Keratinocyte (primary cell): ENCODE data around the gene CDKL5. TPM values are rescaled to one million over a fixed set of nuclear protein-coding genes. Genes with fewer than 3 reads are reported as not detected.

ENCODE experiments used
- DNase-seq: peaks from one replicate; pipeline ENCODE4 v3.0.0-alpha.2; 2011; ENCODE audit warnings: low read depth, missing footprints, low spot score
- FAIRE-seq: peaks from 2 replicates; lab custom pipeline; 2011; peaks lifted over from hg19 to GRCh38; lab: Jason Lieb, UNC
- H2AFZ ChIP-seq: 2 replicates; pipeline ENCODE4 v1.6.0; 2012; ENCODE audit warnings: low read length, control low read depth, inconsistent platforms; ENCODE audit not compliant: control insufficient read depth
- H3K27ac ChIP-seq: 2 replicates; pipeline ENCODE4 v1.5.1; 2011; ENCODE audit warnings: low read length; ENCODE audit not compliant: control insufficient read depth, insufficient read depth
- H3K27me3 ChIP-seq: 3 replicates; pipeline ENCODE4 v1.6.0; 2011; ENCODE audit warnings: low read length; ENCODE audit not compliant: control insufficient read depth, insufficient read depth; ENCODE audit errors: extremely low read depth
- H3K36me3 ChIP-seq, 2 experiments: 2 replicates in 1 of 2; 3 replicates in 1 of 2; pipeline ENCODE4 v1.5.1; 2011; ENCODE audit warnings: low read length in 2 of 2, mild to moderate bottlenecking in 1 of 2; ENCODE audit not compliant: control insufficient read depth in 2 of 2, insufficient read depth in 2 of 2; ENCODE audit errors: extremely low read depth in 1 of 2
- H3K4me1 ChIP-seq: 3 replicates; pipeline ENCODE4 v1.5.1; 2011; ENCODE audit warnings: low read length; ENCODE audit not compliant: control insufficient read depth, insufficient read depth; ENCODE audit errors: extremely low read depth
- H3K4me2 ChIP-seq: 3 replicates; pipeline ENCODE4 v1.6.0; 2011; ENCODE audit warnings: low read depth, low read length; ENCODE audit not compliant: control insufficient read depth, insufficient read depth; ENCODE audit errors: extremely low read depth
- H3K4me3 ChIP-seq, 3 experiments: fragments of 200-600 bp in 1 of 3; sonication (generic) in 1 of 3; 2 replicates in 2 of 3; 3 replicates in 1 of 3; pipeline ENCODE4 v1.5.1; 2011 to 2016; ENCODE audit warnings: low read length in 3 of 3, mild to moderate bottlenecking in 3 of 3, control low read depth in 2 of 3, inconsistent platforms in 1 of 3, low read depth in 1 of 3, mixed read lengths in 1 of 3, mixed run types in 1 of 3, moderate library complexity in 1 of 3; ENCODE audit not compliant: control insufficient read depth in 2 of 3, insufficient read depth in 2 of 3; ENCODE audit errors: extremely low read depth in 1 of 3
- H3K79me2 ChIP-seq: 2 replicates; pipeline ENCODE4 v1.6.0; 2012; ENCODE audit warnings: low read length; ENCODE audit not compliant: control insufficient read depth, insufficient read depth
- H3K9ac ChIP-seq: 3 replicates; pipeline ENCODE4 v1.6.0; 2011; ENCODE audit warnings: low read length; ENCODE audit not compliant: control insufficient read depth, insufficient read depth; ENCODE audit errors: extremely low read depth
- H3K9me1 ChIP-seq: 3 replicates; pipeline ENCODE4 v1.6.0; 2011; ENCODE audit warnings: low read length; ENCODE audit not compliant: control insufficient read depth, insufficient read depth; ENCODE audit errors: extremely low read depth
- H3K9me3 ChIP-seq: 2 replicates; pipeline ENCODE4 v1.5.1; 2012; ENCODE audit warnings: low read depth, low read length; ENCODE audit not compliant: control insufficient read depth
- H4K20me1 ChIP-seq: 3 replicates; pipeline ENCODE4 v1.6.0; 2011; ENCODE audit warnings: low read length; ENCODE audit not compliant: control insufficient read depth, insufficient read depth; ENCODE audit errors: extremely low read depth
- CTCF ChIP-seq, 3 experiments: IDR thresholded peaks in 1 of 3; conservative IDR thresholded peaks in 1 of 3; optimal IDR thresholded peaks in 1 of 3; 2 replicates in 2 of 3; 3 replicates in 1 of 3; pipeline versions ENCODE3 to v1.5.1; 2011; ENCODE audit warnings: low read length in 3 of 3, mild to moderate bottlenecking in 3 of 3, moderate library complexity in 2 of 3, control low read depth in 1 of 3, inconsistent platforms in 1 of 3; ENCODE audit not compliant: insufficient read depth in 2 of 3; ENCODE audit errors: extremely low read depth in 1 of 3
- EZH2 ChIP-seq: IDR thresholded peaks from one replicate; pipeline ENCODE4 v1.6.1; 2012; ENCODE audit warnings: inconsistent platforms, mild to moderate bottlenecking, low read length, moderate library complexity
- dilution Hi-C: fragments of 300-500 bp; cut with MboI; formaldehyde crosslinking; loops from one replicate; pipeline ENCODE4 v1.7.0; 2020; ENCODE audit warnings: low sequenced_read_pairs; ENCODE audit not compliant: extremely low pct_ligation_motif_present
- polyA plus RNA-seq, 5 experiments: library from polyadenylated mRNA; depleted of rRNA in 3 of 5; stranded (reverse) in 3 of 5; stranded (forward) in 1 of 5; unstranded in 1 of 5; fragments of >200 nt; gene quantifications; 1 replicate in 1 of 5; 2 replicates in 3 of 5; 3 replicates in 1 of 5; pipeline versions ENCODE4 v1.2.1 to v1.2.3, GENCODE V29; 2011 to 2012; ENCODE audit warnings: missing spikeins in 2 of 5, low read depth in 1 of 5, low replicate concordance in 1 of 5

The CDKL5 gene
- polyA plus RNA-seq, 1 donor (not counting 4 experiments of a cell fraction or from before 2014, with no cell fraction given), result 3.4 TPM

- Histone ChIP-seq H3K4me3 (no peak overlapping the region), H3K36me3 (no peaks in the 10 kb centered on the region), H3K79me2 (no peaks in the 10 kb centered on the region), H3K4me2 (no peak overlapping the region), H3K9me3 (no peaks in the 10 kb centered on the region), H3K4me1 (no peaks in the 10 kb centered on the region), H3K9ac (no peak overlapping the region), H3K27ac (no peak overlapping the region), H3K9me1 (no peaks in the 10 kb centered on the region), H2AFZ (no peak overlapping the region), H4K20me1 (no peaks in the 10 kb centered on the region), H3K27me3 (no peaks in the 10 kb centered on the region)
- TF ChIP-seq EZH2, result no peak
- TF ChIP-seq CTCF (optimal IDR thresholded peaks at IDR 0.05 in 1 of 3, IDR thresholded peaks at IDR 0.05 in 1 of 3, conservative IDR thresholded peaks at IDR 0.05 in 1 of 3; ENCODE audit: extremely low read depth in 1 of 3, insufficient read depth in 2 of 3, low read length in 3 of 3), result no peak
- dilution Hi-C loops, result no loop called here
- DNase-seq (no peak), FAIRE-seq (no peak)
These were observed 257.6 kb downstream of the CDKL5 start for GRCh38 chrX:18682979-18683387.

- Histone ChIP-seq H3K9me1 (no peaks in the 10 kb centered on the region), H3K27ac (no peak overlapping the region), H3K9me3 (no peaks in the 10 kb centered on the region), H3K27me3 (no peaks in the 10 kb centered on the region), H3K79me2 (no peaks in the 10 kb centered on the region), H2AFZ (no peak overlapping the region), H3K36me3 (no peaks in the 10 kb centered on the region), H3K4me1 (no peaks in the 10 kb centered on the region), H3K4me3 (no peak overlapping the region), H3K9ac (no peak overlapping the region), H4K20me1 (no peaks in the 10 kb centered on the region), H3K4me2 (no peak overlapping the region)
- no peak for DNase-seq
- dilution Hi-C loops, result no loop called here
- no peak for TF ChIP-seq CTCF (optimal IDR thresholded peaks at IDR 0.05 in 1 of 3, IDR thresholded peaks at IDR 0.05 in 1 of 3, conservative IDR thresholded peaks at IDR 0.05 in 1 of 3; ENCODE audit: extremely low read depth in 1 of 3, insufficient read depth in 2 of 3, low read length in 3 of 3)
- FAIRE-seq, result no peak
These were observed 262.6 kb downstream of the CDKL5 start for GRCh38 chrX:18687856-18688495.
